ENCODE measurements around the gene CDC27.
"Not testable (repeated sequence)": the region's sequence is repeated elsewhere in the genome, so short reads cannot be mapped to it uniquely, and the experiment has no call there.

DNA sequence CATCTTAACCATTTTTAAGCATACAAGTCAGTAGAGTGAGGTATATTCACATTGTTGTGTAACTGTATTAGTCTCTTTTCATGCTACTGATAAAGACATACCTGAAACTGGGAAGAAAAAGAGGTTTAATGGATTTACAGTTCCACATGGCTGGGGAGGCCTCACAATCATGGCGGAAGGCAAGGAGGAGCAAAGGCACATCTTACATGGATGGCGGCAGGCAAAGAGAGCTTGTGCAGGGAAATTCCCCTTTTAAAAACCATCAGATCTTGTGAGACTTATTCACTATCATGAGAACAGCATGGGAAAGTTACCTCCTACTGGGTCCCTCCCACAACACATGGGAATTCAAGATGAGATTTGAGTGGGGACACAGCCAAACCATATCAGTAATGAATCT, 35.0 kb upstream of the CDC27 start:
- TF ChIP-seq RAD21 (IDR thresholded peaks at IDR 0.05; ENCODE audit: low read depth); ELF1 (IDR thresholded peaks at IDR 0.05; ENCODE audit: borderline replicate concordance, low read depth); JUND (IDR thresholded peaks at IDR 0.05); SP1 (IDR thresholded peaks at IDR 0.05; ENCODE audit: low read depth); POLR2A (IDR thresholded peaks at IDR 0.05; ENCODE audit: borderline replicate concordance, extremely low read depth, insufficient read depth, insufficient read length): not testable (repeated sequence)
- TF ChIP-seq, protein P1, sequence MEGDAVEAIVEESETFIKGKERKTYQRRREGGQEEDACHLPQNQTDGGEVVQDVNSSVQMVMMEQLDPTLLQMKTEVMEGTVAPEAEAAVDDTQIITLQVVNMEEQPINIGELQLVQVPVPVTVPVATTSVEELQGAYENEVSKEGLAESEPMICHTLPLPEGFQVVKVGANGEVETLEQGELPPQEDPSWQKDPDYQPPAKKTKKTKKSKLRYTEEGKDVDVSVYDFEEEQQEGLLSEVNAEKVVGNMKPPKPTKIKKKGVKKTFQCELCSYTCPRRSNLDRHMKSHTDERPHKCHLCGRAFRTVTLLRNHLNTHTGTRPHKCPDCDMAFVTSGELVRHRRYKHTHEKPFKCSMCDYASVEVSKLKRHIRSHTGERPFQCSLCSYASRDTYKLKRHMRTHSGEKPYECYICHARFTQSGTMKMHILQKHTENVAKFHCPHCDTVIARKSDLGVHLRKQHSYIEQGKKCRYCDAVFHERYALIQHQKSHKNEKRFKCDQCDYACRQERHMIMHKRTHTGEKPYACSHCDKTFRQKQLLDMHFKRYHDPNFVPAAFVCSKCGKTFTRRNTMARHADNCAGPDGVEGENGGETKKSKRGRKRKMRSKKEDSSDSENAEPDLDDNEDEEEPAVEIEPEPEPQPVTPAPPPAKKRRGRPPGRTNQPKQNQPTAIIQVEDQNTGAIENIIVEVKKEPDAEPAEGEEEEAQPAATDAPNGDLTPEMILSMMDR (IDR thresholded peaks at IDR 0.05 in 2 of 3, conservative IDR thresholded peaks at IDR 0.05 in 1 of 3; ENCODE audit: borderline replicate concordance in 1 of 3, insufficient read depth in 1 of 3, low read depth in 2 of 3, low read length in 2 of 3), result not testable (repeated sequence)
- TF ChIP-seq, protein P2, sequence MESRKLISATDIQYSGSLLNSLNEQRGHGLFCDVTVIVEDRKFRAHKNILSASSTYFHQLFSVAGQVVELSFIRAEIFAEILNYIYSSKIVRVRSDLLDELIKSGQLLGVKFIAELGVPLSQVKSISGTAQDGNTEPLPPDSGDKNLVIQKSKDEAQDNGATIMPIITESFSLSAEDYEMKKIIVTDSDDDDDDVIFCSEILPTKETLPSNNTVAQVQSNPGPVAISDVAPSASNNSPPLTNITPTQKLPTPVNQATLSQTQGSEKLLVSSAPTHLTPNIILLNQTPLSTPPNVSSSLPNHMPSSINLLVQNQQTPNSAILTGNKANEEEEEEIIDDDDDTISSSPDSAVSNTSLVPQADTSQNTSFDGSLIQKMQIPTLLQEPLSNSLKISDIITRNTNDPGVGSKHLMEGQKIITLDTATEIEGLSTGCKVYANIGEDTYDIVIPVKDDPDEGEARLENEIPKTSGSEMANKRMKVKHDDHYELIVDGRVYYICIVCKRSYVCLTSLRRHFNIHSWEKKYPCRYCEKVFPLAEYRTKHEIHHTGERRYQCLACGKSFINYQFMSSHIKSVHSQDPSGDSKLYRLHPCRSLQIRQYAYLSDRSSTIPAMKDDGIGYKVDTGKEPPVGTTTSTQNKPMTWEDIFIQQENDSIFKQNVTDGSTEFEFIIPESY (IDR thresholded peaks at IDR 0.05; ENCODE audit: extremely low read depth, insufficient replicate concordance, low read length), result not testable (repeated sequence)

All from HCT116 (cell line).